ENCODE results near the gene RAD52.

The RAD52 gene

DNA sequence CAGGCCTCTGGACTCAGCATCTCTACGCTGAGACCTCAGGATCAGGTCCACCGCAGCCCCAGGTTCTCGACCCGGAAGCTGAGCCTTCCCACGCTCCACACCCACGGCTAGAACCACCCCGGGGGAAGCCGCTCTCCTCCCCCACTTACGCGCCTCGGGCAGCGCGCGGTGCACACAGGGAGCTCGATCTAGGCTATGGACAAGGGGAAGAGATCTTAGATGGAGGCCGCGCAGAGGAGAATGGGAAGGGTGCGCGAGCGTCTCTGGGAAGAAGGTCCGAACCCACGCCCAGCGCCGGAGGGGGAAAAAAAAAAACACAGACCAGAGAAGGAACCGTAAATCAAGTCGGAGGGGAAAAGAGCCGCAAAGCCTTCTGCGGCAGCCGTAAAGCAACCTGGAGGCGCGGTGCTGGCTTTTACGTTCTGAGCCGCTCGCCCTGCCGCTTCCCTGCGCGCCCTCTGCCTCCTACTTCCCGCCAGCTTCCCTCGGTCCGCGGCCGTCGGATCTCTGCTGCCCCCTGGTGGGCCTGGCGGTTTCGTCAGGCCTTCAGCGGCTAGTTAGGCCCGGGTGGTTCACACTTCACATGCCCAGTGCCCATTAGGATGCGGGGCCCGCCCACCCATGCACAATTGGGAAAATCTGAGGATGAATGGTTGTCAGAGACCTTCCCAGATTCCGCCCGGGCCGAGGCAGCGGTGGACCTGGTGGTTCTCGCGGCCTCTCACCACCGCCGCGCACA is at the start of gene RAD52:
TSS of gene RAD52 (minus strand) at position 242 of the 739 bp plus-strand sequence. CDS start 16,636 bp downstream, outside the sequence.
- peak; percentile 97 for DNase-seq (ENCODE audit: low read depth)

DNA sequence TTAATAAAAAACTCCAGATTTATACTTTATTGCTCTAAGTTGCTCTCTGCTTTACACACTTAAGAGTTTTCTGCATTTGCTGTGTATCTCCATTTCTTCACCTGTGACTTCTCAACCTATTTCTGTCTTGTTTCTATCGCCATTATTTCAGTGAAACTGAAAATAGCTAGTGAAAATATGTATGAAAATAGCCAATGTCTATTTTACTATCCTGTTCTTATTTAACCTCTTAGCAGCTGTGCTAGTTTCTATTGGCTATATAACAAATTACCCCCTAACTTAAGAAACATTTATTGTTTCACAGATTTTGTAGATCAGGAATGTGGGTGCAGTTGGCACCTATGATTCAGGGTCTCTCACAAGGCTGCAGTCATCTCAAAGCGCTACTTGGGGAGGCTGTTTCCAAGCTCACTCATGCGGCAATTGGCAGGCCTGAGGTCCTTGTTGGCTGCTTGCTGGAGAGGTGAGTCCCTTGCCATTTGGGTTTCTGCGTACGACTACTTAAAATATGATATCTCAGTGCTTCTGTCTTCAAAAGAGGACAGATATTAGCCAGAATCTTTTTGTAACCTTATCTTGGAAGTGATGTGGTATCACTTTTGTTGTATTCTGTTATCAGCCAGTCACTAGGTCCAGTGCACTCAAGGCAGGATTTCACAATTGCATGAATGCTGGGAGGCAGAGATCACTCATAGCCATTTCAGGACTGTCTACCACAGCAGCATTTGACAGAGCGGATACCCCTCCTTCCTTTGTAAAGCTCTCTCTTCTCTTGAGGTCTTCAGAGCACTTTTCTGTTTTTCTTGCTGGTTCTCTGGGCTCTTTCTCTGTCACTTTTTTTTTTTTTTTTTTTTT is 48.8 kb upstream of the RAD52 start:
- no peak for DNase-seq (ENCODE audit: low read depth)

DNA sequence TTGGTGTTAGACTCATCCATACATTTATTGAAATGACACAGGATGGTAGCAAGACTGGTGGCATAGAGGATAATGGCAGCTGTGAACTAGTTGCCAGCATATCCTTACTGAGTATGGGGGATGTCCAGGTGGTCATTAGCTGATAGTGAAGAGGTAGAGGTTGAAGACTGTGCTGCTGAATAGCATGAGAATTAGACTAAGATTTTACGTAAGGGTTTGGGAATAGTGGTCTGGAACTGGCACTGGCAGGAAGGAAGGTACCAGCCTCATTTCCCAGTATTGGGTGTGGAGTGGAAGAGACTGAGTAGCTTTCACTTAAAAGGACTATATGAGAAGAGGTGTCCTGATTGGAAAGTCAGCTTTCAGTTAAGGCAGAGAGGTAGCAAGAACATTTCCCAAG is 48.0 kb upstream of the RAD52 start:
- no peak for DNase-seq (ENCODE audit: low read depth)

DNA sequence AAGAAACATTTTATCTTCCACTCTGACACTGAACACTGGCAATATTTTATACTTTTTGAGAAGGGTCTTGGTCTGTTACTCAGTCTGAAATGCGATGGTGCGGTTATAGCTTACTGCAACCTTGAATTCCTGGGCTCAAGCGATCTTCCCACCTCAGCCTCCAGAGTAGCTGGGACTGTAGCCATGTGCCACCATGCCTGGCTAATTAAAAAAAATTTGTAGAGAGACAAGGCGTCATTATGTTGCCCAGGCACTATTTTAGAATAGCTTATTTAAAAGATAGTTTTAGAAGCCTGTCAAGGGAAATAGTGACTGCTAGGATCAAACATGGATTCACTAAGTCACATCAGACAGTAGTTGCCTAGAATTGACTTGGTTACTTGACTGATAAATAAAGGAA is 47.4 kb upstream of the RAD52 start:
- no peak for DNase-seq (ENCODE audit: low read depth)

DNA sequence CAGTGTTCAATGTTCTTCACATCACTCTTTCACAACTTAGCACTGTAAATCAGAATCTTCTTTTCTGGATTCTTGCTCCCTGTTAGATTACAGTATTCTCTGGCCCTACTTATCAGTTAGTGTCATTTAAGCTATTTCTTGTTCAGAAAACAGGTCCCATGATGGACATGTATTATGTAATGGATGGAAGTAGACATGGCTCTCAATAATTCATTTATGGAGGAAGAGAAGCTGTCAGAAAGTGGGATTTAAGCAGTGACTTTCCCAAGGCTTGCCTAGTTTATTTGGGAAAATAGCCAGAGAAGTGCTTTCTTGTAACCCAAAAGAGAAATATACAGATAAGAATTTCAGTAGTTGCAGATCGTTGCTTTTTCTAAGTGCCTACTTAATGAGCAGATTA is 43.2 kb upstream of the RAD52 start:
- DNase-seq (ENCODE audit: low read depth), result no peak

DNA sequence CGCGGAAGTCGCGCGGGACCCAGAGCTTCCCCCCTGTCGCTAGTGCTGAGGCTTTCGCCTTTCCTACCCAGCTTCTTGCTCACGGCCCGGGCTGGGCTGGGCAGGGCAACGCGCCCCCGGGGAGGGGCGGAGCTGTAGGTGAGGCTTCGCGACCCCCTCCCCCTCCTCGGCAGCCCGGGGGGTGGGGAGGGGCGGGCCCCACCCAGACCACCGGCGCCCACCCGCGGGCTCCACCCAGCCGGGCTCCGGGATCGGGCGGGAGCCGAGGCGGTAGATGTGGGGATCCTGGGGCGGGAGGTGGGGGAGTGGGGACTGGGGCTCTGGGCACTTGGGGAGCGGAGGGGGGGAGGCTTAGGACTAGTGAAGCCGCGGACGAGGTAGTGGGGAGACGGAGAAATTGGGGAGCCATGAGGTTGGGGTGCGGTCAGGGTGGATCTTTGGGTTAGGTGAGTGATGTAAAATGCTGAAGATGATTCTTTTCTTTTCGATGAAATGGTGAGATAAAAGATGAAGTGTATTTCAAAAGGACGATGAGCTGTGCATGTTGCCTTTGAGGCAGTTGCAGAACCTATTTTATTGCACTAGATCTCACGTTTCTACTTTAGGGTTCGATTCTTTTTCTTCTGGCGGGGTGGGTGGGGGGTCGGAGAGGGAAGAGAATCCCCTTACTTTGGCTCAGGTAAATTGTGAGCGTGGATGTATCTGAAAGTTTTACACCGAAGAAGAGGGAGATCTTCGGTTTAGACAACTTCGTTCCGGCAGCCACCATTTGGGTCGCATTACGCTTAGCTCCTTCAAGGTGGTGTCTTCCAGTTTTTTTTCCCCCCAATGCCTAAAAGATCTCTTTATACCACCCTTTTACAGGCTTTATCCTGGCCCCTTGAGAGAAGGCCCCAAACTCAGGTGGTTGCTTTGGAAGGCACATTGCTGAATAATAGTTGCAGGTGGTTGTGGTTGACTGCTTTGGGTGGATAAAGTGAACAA is 42.1 kb upstream of the RAD52 start:
- DNase-seq (ENCODE audit: low read depth), result no peak

DNA sequence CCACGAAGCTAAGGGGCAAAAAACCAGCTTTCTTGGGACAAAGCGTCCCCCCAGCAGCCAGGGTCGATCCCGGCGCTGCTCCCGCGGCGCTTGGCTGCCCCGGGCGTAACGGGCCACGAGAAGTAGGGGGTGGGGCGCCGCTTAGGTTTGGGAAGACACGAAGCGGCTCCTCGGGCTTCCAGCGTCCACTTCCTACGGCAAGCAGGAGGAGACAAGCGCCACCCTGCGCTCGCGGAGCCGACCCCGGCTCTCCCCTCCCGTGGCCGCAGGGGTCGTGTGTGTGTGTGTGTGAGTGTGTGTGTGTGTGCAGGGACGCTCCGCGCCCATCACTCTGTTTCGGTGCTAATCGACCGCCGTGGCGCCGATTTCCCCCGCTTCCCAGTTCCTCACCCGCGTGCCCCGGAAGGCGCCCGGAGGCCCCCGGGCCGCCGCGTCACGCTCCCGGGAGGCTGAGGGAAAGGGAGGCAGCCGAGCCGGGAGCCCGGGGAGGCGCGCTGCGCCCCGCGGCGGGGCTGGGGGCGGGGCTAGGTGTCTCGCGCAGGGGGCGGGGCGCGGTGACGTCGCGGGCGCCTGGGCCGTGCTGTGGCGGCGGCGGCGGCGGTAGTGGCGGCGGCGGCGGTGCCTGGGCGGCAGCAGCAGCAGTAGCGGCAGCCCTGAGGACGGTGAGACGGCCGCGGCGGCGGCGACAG is 41.3 kb upstream of the RAD52 start, which contains the start of gene ERC1:
TSS of gene ERC1 (plus strand) at position 563 of the 689 bp plus-strand sequence. CDS start 36,681 bp downstream, outside the sequence.
- peak; percentile 73 for DNase-seq (ENCODE audit: low read depth)

DNA sequence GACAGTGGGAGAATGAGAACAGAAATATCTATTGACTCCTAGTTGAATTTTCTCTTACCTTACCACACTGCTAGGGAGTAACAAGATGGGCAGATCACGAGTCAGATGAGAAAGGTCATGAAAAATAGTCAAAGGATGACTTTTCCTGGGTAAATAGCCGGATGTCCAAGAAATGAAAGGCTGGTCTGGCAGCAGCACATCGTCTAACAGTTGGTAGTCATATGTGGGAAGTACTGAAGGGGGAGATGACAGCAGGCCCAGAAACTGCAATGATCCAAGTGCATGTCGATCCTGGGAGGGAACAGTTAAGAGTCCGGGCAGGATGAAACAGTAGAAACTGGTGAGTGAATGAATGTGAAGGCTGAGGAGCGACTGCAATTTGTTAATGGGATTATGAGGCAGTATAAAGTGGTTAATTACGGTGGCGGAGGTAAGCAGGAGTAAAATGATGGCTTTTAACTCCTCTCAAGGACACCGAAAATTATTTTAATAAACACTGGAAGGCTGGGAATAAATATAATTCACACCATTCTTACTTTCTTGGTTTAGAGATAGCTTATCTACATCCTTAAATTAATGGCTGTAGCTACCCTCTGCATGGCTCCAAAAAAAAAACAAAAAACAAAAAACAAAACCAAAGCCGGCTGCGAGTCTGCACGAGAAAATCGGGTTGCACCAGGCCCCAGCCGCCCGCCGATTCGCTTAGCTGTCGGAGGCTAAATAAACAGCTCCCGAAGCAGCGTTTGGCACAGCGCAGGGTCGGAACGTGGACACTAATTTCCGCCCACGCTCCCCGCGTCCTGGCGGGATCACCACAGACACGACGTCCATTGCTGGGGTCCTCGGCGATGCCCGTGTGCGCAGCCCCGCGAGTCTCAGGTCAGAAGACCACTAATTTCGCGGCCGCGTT is 40.5 kb upstream of the RAD52 start:
- peak; percentile 79 for DNase-seq (ENCODE audit: low read depth)

DNA sequence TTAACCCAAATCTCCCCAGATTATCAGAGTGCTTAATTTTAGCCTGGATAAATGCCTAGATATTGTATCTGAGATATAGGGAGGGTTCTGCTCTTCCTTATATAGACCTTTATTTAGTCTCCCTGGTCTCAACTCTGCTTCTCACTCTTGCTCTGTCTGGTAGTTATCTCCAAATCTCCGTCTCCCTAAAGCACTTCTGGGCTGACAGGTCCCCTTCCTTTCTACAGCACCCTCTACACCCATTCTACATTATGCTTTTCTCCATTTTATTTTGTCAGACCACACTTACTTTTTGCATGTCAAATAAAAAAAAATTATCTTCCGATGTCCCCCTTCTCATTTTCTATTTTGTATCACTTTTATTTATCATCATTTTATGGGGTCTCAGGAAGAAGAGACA is 39.6 kb upstream of the RAD52 start:
- DNase-seq (ENCODE audit: low read depth), result no peak

DNA sequence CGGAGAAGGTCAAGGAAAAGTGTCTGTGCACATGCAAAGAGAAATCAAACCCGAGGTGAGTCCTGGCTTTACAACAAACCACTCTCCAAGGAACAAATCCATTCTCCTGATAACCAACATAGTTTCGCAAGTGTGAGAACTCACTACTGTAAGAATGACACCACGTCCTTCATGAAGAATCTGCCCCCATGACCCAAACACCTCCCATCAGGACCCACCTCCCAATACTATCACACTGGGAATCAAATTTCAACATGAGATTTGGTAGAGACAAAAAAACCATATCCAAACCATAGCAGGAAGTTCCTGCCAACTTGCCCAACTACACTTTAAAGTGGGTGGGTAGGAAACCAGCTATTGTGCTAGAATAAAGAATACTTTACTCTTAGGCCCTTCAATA is 39.2 kb upstream of the RAD52 start:
- no peak for DNase-seq (ENCODE audit: low read depth)

DNA sequence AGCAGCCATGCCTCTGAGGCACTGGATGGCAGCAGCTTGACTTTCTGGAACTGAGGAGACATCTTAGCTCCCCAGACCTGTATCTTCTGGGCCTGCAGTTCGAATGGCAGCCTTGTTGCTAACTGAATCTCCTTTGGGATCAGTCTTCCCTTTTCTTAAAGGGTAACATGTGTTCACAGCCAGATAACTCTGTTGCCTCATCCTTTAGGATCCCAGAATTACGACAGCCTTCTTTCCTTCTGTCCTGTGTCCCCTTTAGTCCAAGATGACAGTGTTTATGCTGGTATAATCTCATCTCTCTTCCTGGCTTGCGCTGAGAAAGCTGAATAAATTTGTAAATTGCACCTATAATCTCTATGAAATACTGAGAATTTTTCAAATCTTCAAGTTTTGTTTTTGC is 32.5 kb upstream of the RAD52 start:
- DNase-seq (ENCODE audit: low read depth), result no peak

DNA sequence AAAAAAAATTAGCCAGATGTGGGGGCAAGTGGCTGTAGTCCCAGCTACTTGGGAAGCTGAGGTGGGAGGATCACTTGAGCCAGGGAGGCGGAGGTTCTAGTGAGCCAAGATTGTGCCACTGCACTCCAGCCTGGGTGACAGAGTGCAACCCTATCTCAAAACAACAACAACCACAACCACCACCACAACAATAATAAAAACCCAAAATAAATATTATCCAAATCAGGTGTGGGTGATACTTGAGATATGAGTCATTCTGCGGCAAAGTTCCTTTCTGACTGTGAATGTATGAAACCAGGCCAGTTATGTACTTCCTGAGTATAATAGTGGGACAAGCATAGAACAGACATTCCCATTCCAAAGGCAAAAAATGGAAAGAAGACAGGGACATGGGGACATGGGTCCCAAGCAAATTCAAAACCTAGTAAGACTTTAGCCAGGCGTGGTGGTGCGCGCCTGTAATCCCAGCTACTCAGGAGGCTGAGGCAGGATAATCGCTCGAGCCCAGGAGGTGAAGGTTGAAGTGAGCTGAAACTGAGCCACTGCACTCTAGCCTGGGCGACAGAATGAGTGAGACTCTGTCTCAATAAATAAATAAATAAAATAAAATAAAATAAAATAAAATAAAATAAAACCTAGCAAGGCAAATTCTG is 31.8 kb upstream of the RAD52 start:
- DNase-seq (ENCODE audit: low read depth), result no peak

DNA sequence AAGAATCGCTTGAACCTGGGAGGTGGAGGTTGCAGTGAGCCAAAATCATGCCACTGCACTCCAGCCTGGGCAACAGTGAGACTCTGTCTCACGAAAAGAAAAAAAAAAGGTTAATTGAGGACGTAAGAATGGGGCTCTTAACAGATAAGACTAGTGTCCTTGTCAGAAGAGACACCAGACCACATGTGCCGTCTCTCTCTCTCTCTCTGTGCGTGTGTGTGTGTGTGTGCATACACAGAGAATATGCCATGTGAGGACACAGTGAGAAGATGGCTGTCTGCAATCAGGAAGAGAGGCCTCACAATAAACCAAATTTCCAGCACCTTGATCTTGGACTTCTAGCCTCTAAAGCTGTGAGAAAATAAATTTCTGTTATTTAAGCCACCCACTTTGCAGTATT is 29.9 kb upstream of the RAD52 start:
- DNase-seq (ENCODE audit: low read depth), result no peak

DNA sequence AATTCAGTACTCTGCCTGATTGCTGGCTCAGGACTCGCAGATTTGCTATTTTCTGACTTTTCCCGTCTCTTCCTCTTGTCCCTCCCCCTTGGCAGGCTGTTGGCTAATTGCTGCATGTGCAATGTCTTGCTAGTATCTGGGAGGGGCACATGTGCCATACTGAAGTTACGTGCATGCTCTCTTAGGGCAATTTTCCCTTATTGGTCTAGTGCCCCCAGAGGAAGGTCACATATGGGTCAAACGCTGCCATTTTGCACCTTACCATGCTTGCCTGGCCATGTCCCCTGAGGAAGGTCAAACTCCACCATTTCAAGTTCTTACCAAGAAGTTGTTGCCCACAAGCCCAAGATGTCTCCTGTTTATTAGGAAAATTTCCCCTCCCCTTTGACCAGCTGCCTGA is 27.7 kb upstream of the RAD52 start:
- DNase-seq (ENCODE audit: low read depth), result no peak

DNA sequence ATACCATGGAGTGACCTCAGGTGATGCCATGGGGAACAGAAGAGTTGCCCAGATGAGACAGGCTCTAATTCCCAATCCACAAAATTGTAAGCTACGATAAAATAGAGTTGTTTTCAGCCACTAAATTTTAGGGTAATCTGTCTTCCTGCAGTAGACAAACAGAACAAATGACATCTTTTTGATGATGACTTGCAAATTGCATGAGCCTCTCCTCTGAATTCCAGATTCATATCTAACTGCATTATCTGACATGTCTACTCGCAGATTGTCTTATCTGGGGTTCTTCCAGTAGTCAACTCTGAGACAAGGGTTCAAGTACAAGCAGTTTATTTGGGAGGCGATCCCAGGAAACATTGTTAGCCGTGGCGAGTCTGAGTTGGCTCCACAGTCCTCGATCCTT is 27.1 kb upstream of the RAD52 start:
- DNase-seq (ENCODE audit: low read depth), result no peak

DNA sequence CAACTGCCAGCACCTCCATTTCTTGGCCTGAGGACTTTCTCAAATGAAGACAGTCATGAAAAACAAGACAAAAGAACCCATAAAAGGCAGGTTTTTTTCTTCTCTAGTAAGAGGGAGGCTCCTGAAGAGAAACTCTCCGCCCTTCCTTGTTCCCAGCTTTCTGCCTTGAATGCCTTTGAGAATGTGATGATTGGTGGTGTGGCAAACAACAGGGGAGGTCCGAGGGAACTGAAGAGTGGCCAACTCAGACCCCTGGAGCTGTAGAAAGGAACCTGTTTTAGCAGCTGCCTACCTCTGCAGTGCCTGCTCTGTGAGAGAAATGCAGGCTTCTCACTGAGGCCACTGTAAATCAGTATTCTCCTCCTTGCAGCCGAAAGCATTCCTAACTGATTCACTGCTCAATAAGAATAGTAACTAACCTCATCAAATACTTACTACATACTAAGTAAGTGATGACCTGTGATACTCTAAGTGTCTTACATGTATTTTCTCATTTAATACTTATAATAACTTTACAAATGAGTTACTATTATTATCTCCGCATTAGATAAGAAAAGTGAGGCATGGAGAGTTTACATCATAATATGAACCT is 24.9 kb upstream of the RAD52 start:
- no peak for DNase-seq (ENCODE audit: low read depth)

DNA sequence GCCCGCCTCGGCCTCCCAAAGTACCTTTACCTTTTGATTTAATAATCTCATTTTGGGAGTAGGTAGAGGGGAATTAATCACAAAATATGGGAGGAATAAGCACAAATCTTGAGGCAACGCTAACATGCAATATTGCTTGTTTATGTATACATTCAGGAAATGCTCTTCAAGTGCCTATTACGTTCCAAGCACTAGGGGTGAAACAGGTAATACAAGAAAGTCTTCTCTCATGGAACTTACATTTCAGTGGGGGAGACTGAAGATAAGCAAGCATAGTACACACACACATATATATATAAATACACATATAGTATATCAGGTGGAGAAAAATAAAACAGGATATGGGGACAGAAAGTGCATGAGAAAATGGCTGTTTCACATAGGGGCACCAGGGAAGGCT is 22.5 kb upstream of the RAD52 start:
- DNase-seq (ENCODE audit: low read depth), result no peak

DNA sequence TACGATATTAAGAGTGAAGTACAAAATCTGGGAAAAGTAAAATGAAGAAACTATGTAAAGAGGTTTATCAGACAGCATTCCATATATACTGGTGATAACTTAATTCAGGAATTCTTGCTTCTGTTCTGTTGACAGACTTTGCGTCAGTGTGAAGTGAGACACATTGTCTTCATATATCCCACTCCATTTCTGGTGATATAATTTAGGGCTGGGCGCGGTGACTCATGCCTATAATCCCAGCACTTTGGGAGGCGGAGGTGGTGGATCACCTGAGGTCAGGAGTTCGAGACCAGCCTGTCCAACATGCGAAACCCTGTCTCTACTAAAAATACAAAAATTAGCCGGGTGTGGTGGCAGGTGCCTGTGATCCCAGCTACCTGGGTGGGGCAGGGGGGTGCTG is 20.3 kb upstream of the RAD52 start:
- no peak for DNase-seq (ENCODE audit: low read depth)

DNA sequence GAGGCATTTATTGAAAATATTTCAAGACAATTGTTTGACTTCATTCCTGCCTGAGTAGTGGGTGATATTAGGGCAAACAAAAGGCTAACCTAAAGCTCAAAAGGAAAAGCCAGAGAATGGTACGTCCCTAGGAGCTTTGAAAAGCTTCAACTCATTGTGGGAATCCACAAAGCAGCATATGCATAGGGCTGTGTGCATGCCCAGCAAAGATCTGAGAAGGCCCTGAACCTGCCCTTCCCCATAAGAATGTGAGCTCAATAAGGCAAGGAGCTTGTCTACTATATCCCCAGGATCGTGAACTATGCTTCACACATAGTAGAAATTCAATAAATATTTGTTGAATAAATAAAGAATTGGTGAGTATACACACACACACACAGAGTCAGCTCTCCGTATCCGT is 19.1 kb upstream of the RAD52 start:
- no peak for DNase-seq (ENCODE audit: low read depth)

DNA sequence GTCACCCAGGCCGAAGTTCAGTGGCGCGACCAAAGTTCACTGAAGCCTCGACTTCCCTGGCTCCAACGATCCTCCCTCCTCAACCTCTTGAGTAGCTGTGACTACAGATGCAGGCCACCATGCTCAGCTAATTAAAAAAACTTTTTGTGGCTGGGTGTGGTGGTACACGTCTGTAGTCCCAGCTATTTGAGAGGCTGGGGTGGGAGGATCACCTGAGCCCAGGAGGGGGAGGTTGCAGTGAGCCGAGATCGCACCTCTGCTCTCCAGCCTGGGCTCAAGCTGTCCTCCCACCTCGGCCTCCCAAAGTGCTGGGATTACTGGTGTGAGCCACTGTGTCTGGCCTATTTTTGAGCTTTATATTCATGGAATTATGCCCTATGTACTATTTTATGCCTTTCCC is 18.1 kb upstream of the RAD52 start:
- no peak for DNase-seq (ENCODE audit: low read depth)
